Testis (tissue), 3 donors: ENCODE measurements around the gene PPP6R3. TPM values are rescaled to one million over a fixed set of nuclear protein-coding genes. Genes with fewer than 3 reads are reported as not detected.

ENCODE experiments used
- DNase-seq: peaks from one replicate; pipeline ENCODE4 v3.0.0-alpha.2; 2019
- H3K27ac ChIP-seq, 2 donors: fragments of 200-600 bp; sonication (generic); one replicate each; pipeline ENCODE4 v1.5.1; 2019
- H3K27me3 ChIP-seq: fragments of 200-600 bp; sonication (generic); one replicate; pipeline ENCODE4 v1.5.1; 2019
- H3K36me3 ChIP-seq: fragments of 200-600 bp; sonication (generic); one replicate; pipeline ENCODE4 v1.5.1; 2017; ENCODE audit warnings: low read depth; ENCODE audit errors: missing control alignments
- H3K4me1 ChIP-seq: fragments of 200-600 bp; sonication (generic); one replicate; pipeline ENCODE4 v1.5.1; 2019
- H3K4me3 ChIP-seq, 2 donors: fragments of 200-600 bp; sonication (generic); one replicate each; pipeline ENCODE4 v1.5.1; 2017 to 2019
- H3K9me3 ChIP-seq: fragments of 200-600 bp; sonication (generic); one replicate; pipeline ENCODE4 v1.5.1; 2017
- POLR2A ChIP-seq: fragments of 450-650 bp; IDR thresholded peaks from one replicate; pipeline ENCODE4 v1.6.1; 2017; ENCODE audit warnings: antibody characterized with exemption, mild to moderate bottlenecking, moderate library complexity
- WGBS, 2 donors: methylation state at CpG; one replicate each; pipeline ENCODE4 v1.1.5; 2018; 5-methylcytosine and 5-hydroxymethylcytosine counted together
- intact Hi-C: fragments of 100-400 bp; cut with DNase I; formaldehyde crosslinking; loops from one replicate; pipeline ENCODE4 v1.15.1; 2023; ENCODE audit warnings: low total_unique reads
- polyA plus RNA-seq: library from polyadenylated mRNA; stranded (reverse); fragments of 350-450 nt; fragmentation: Illumina TruSeq; extraction: RNeasy Lipid Tissue Mini Kit (QIAGEN cat#74804); gene quantifications from one replicate; pipeline ENCODE4 v1.2.3, GENCODE V29; 2014; ENCODE audit warnings: low read depth, low replicate concordance; ENCODE audit not compliant: insufficient read depth
- total RNA-seq, 2 donors: library from RNA; depleted of rRNA; stranded (reverse); fragments of >200 nt; gene quantifications; one replicate each; pipeline ENCODE4 v1.2.3, GENCODE V29; 2016
- TF ChIP-seq, protein P1 (sequence below), 3 experiments: fragments of 450-650 bp in 2 of 3; fragments of 200-600 bp in 1 of 3; sonication (generic) in 1 of 3; IDR thresholded peaks; one replicate each; pipeline ENCODE4 v1.5.1; 2016 to 2019; ENCODE audit warnings: antibody characterized with exemption in 3 of 3, mild to moderate bottlenecking in 2 of 3, moderate library complexity in 1 of 3

PPP6R3 gene
- total and polyA plus RNA-seq, 3 donors from 2014 or later: 88.5 to 190 (median 188) TPM

- Histone ChIP-seq H3K9me3 (no peaks in the 10 kb centered on the region), H3K4me3 (no peak overlapping the region), H3K4me1 (no peaks in the 10 kb centered on the region), H3K36me3 (no peaks in the 10 kb centered on the region), H3K27me3 (no peaks in the 10 kb centered on the region), H3K27ac (no peak overlapping the region)
- intact Hi-C loops: no loop called here
- no peak for DNase-seq
- TF ChIP-seq, protein P1, sequence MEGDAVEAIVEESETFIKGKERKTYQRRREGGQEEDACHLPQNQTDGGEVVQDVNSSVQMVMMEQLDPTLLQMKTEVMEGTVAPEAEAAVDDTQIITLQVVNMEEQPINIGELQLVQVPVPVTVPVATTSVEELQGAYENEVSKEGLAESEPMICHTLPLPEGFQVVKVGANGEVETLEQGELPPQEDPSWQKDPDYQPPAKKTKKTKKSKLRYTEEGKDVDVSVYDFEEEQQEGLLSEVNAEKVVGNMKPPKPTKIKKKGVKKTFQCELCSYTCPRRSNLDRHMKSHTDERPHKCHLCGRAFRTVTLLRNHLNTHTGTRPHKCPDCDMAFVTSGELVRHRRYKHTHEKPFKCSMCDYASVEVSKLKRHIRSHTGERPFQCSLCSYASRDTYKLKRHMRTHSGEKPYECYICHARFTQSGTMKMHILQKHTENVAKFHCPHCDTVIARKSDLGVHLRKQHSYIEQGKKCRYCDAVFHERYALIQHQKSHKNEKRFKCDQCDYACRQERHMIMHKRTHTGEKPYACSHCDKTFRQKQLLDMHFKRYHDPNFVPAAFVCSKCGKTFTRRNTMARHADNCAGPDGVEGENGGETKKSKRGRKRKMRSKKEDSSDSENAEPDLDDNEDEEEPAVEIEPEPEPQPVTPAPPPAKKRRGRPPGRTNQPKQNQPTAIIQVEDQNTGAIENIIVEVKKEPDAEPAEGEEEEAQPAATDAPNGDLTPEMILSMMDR (IDR thresholded peaks at IDR 0.05): no peak
- no peak for TF ChIP-seq POLR2A
- 100% methylated on average over 1 of the region's 1 CpG for WGBS, 2 donors
Observed at GRCh38 chr11:68646832-68647231, 186.3 kb downstream of the PPP6R3 start.

DNA sequence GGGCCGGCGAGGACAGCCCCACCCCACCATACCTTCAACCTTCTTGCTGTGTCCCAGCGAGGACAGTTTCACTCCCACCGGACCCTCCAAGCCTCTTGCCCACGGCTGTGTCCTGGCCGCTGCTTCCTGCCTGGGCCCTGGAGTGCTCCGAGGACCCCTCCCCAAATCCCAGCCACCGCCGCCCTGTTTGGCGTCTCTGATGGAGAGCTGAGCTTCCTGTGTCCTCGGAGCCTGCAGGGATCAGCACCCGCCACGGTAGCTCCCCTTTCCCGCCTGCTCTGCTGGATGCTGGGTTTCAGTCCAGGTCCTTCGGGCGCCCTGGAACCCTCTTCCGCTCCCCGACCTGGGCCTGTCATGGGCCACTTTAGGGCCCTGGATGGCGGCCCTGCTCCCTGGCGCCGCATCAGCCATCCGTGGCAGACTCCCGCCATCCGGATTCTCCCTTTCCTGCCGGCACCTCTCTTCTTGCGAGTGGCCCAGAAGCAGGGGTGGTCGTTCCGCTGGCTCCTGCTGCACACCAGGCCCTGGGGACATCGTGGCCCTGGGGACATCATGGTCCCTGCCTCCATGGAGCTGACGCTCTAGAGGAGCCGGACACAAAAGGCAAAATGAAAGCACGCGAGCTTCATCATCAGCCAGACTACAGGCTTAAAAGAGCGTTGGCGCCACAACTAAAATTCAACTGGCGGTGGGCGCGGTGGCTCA lies 189.5 kb downstream of the PPP6R3 start:
- no peaks in the 10 kb centered on the region for H3K36me3 ChIP-seq
- no peaks in the 10 kb centered on the region for H3K9me3 ChIP-seq
- 35 to 66% methylated on average over 37 to 38 of the region's 38 CpGs for WGBS, 2 donors
- TF ChIP-seq, protein P1 (IDR thresholded peaks at IDR 0.05): no peak
- no peak for TF ChIP-seq POLR2A
- peak overlapping the region in 1 of 2 donors; percentile 47 for H3K4me3 ChIP-seq
- intact Hi-C loops: no loop called here
- H3K4me1 ChIP-seq: no peaks in the 10 kb centered on the region
- DNase-seq: no peak
- H3K27me3 ChIP-seq: no peaks in the 10 kb centered on the region
- no peak overlapping the region for H3K27ac ChIP-seq

DNA sequence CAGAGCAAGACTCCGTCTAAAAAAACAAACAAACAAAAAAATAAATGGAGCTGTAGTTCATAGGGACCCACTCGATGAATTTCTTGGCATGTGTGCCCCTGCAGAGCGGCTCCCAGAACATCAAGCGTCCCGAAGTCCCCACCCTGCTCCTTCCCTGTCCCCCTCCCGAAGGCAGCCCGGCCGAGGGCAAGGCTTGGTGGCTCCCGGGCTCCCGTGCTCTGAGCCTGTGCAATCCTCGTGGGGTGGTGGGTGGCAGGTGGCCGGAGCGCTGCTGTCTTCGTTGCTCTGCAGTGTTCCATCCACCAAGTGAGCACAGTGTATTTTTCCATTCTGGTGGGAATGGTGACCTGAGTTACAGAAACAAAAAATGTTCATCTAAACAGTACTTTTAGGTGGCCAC lies 190.2 kb downstream of the PPP6R3 start:
- TF ChIP-seq POLR2A: no peak
- TF ChIP-seq, protein P1 (IDR thresholded peaks at IDR 0.05): no peak
- intact Hi-C loops: no loop called here
- H3K27me3 ChIP-seq: no peaks in the 10 kb centered on the region
- H3K36me3 ChIP-seq: no peaks in the 10 kb centered on the region
- H3K27ac ChIP-seq: no peak overlapping the region
- DNase-seq: no peak
- WGBS, 2 donors: 80 to 89% methylated on average over 10 to 14 of the region's 14 CpGs
- H3K4me1 ChIP-seq: no peaks in the 10 kb centered on the region
- no peak overlapping the region for H3K4me3 ChIP-seq
- H3K9me3 ChIP-seq: no peaks in the 10 kb centered on the region

DNA sequence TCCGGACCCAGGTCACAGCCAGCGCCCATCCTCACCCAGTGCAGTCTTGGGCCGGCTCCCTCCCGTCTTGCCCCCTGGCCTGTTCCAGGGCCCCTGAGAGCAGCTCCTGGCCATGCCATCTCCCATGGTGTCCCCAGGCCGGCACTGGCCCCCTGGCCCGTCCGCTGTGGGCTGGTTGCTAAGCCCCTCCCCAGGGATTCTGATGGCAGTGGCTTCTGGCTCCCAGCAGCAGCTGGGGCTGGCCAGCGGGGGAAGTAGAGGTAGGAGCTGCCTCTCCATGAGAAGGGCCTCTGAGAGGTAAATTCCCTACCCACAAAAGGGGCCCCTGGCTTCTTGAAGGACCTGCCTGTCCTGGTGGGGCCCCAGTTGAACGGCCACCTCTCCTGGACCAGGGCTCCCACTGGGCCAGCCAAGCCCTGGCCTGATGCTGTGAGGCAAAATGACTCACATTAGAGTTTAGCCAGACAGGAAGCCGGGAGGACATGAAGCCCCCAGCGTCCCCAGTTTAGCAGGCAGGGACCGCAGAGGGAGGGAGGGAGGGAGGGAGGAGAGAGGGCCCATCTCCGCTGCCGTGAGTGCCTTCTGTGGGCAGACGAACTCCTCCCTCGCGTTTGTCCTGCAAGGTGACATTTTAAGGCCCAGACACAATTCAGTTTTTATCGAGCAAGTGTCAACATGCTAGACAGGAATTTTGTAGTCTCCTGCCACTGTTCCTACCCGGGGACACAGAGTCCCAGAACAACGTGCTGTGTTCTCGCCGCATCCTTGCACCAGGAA lies 190.8 kb downstream of the PPP6R3 start:
- Histone ChIP-seq H3K4me1 (no peaks in the 10 kb centered on the region), H3K9me3 (no peaks in the 10 kb centered on the region), H3K4me3 (no peak overlapping the region), H3K27me3 (no peaks in the 10 kb centered on the region), H3K36me3 (no peaks in the 10 kb centered on the region), H3K27ac (no peak overlapping the region)
- DNase-seq: no peak
- 46 to 60% methylated on average over 15 to 22 of the region's 22 CpGs for WGBS, 2 donors
- intact Hi-C loops: no loop called here
- no peak for TF ChIP-seq POLR2A
- TF ChIP-seq, protein P1 (IDR thresholded peaks at IDR 0.05): no peak
